K562 (cell line): ENCODE results near the gene MYO3B. TPM values are rescaled to one million over a fixed set of nuclear protein-coding genes. Genes with fewer than 3 reads are reported as not detected.

Experiments
- BRD9 ChIP-seq: fragments of 450-650 bp; IDR thresholded peaks from 2 replicates; pipeline ENCODE4 v1.6.1; 2018; ENCODE audit warnings: low read depth; ENCODE audit not compliant: partially characterized antibody
- CCNT2 ChIP-seq: IDR thresholded peaks from 2 replicates; pipeline ENCODE4 v1.6.1; 2011; ENCODE audit warnings: borderline replicate concordance, low read depth, mild to moderate bottlenecking, moderate library complexity, mixed read lengths, low read length; ENCODE audit not compliant: insufficient read length; ENCODE audit errors: extremely low read depth
- CHCHD3 ChIP-seq: fragments of 250-450 bp; sonication (Bioruptor Pico); IDR thresholded peaks from 2 replicates; pipeline ENCODE4 v2.1.2; 2022; ENCODE audit warnings: mild to moderate bottlenecking
- ETV6 ChIP-seq, 3 experiments: fragments of 150-350 bp in 1 of 3; sonication (generic) in 1 of 3; formaldehyde crosslinking in 1 of 3; IDR thresholded peaks; 2 replicates each; pipeline versions ENCODE4 v1.6.1 to v1.8.0; 2014 to 2022; ENCODE audit warnings: borderline replicate concordance in 2 of 3, low read depth in 2 of 3, antibody characterized with exemption in 1 of 3, low read length in 1 of 3, mild to moderate bottlenecking in 1 of 3, missing genetic modification reagents in 1 of 3
- GABPB1 ChIP-seq: sonication (generic); formaldehyde crosslinking; IDR thresholded peaks from 2 replicates; pipeline ENCODE4 v1.8.0; 2022; ENCODE audit warnings: mild to moderate bottlenecking, missing genetic modification reagents
- HCFC1 ChIP-seq: IDR thresholded peaks from 2 replicates; pipeline ENCODE4 v1.6.1; 2012; ENCODE audit warnings: low read depth, low read length, improper control_type of control experiment
- HINFP ChIP-seq: fragments of 450-650 bp; conservative IDR thresholded peaks from 2 replicates; pipeline ENCODE4 v1.6.1; 2016; ENCODE audit warnings: missing genetic modification characterization, low read depth, mild to moderate bottlenecking, control low read depth, missing compliant biosample characterization
- ILK ChIP-seq: fragments of 450-650 bp; IDR thresholded peaks from 2 replicates; pipeline ENCODE4 v1.6.1; 2016; ENCODE audit warnings: missing genetic modification characterization, low read depth, mild to moderate bottlenecking, missing compliant biosample characterization, moderate library complexity, borderline replicate concordance
- MBD1 ChIP-seq: fragments of 250-450 bp; sonication (Bioruptor Pico); IDR thresholded peaks from 2 replicates; pipeline ENCODE4 v1.8.0; 2022; ENCODE audit warnings: inconsistent platforms
- NR1H2 ChIP-seq: sonication (generic); formaldehyde crosslinking; IDR thresholded peaks from 2 replicates; pipeline ENCODE4 v1.4.0; 2020; ENCODE audit warnings: mild to moderate bottlenecking, missing genetic modification reagents
- RAD21 ChIP-seq, 2 experiments: fragments of 250-450 bp in 1 of 2; fragments of 450-650 bp in 1 of 2; sonication (Bioruptor Pico) in 1 of 2; formaldehyde crosslinking in 1 of 2; IDR thresholded peaks in 1 of 2; conservative IDR thresholded peaks in 1 of 2; 2 replicates each; pipeline versions ENCODE4 v1.4.0 to v1.8.0; 2020 to 2022; ENCODE audit warnings: mild to moderate bottlenecking in 2 of 2, moderate library complexity in 1 of 2
- RBFOX2 ChIP-seq: fragments of 200-400 bp; formaldehyde crosslinking; IDR thresholded peaks from 2 replicates; pipeline ENCODE4 v1.6.1; 2017; ENCODE audit warnings: low read depth, mild to moderate bottlenecking, low read length, moderate library complexity
- SMAD3 ChIP-seq: fragments of 450-650 bp; formaldehyde crosslinking; conservative IDR thresholded peaks from 2 replicates; pipeline ENCODE4 v1.4.0; 2020; ENCODE audit warnings: mild to moderate bottlenecking
- TGIF2 ChIP-seq: sonication (generic); formaldehyde crosslinking; IDR thresholded peaks from 2 replicates; pipeline ENCODE4 v1.8.1; 2022; ENCODE audit warnings: mild to moderate bottlenecking, missing genetic modification reagents, moderate library complexity
- ZFP1 ChIP-seq: fragments of 450-650 bp; formaldehyde crosslinking; IDR thresholded peaks from 2 replicates; pipeline ENCODE4 v1.4.0; 2020; ENCODE audit warnings: mild to moderate bottlenecking, mixed read lengths
- ZHX1 ChIP-seq: fragments of 150-350 bp; conservative IDR thresholded peaks from 2 replicates; pipeline ENCODE4 v1.6.1; 2014; ENCODE audit warnings: low read length
- ZNF280A ChIP-seq: fragments of 450-650 bp; IDR thresholded peaks from 2 replicates; pipeline ENCODE4 v1.6.1; 2018; ENCODE audit warnings: mild to moderate bottlenecking, low read depth; ENCODE audit not compliant: partially characterized antibody
- ZNF584 ChIP-seq: fragments of 200-800 bp; sonication (Bioruptor generic); IDR thresholded peaks from 2 replicates; pipeline ENCODE4 v1.6.1; 2016; ENCODE audit warnings: low read depth, mild to moderate bottlenecking, missing genetic modification characterization, missing compliant biosample characterization
- polyA plus RNA-seq, 8 experiments: library from polyadenylated mRNA; depleted of rRNA in 4 of 8; stranded (reverse) in 5 of 8; unstranded in 3 of 8; fragments of >200 nt; fragmentation: Nextera tagmentation in 2 of 8; fragmentation: Illumina TruSeq in 1 of 8; extraction: Ambion mirVana in 2 of 8; extraction: Trizol in 1 of 8; gene quantifications; 2 replicates each; pipeline versions ENCODE4 v1.2.1 to v1.2.3, GENCODE V29; 2011 to 2014; ENCODE audit warnings: inconsistent platforms in 1 of 8, missing spikeins in 1 of 8
- total RNA-seq, 7 experiments: library from RNA; depleted of rRNA in 6 of 7; stranded (reverse); fragments of >200 nt in 6 of 7; fragmentation: Illumina TruSeq in 2 of 7; extraction: Trizol in 2 of 7; gene quantifications; 2 replicates each; pipeline versions ENCODE4 v1.2.1 to v1.2.3, GENCODE V29; 2011 to 2021; ENCODE audit warnings: low replicate concordance in 1 of 7

Gene MYO3B
- total and polyA plus RNA-seq, 9 of the 15 experiments (the other 6 are each of a cell fraction or from before 2014, with no cell fraction given) = 2.7 to 6.5 (median 3.6) TPM

- TF ChIP-seq ZNF280A = no peak
- TF ChIP-seq HCFC1 = no peak
- no peak for TF ChIP-seq ETV6 (IDR thresholded peaks at IDR 0.05; ENCODE audit: borderline replicate concordance in 1 of 2, low read depth in 2 of 2, low read length in 1 of 2)
- TF ChIP-seq ETV6 (CRISPR knock-in tag; IDR thresholded peaks at IDR 0.05; ENCODE audit: borderline replicate concordance) = no peak
- peak; percentile 28 to 52; a peak in 3 of 4 replicates for TF ChIP-seq RAD21 (CRISPR knock-in tag; conservative IDR thresholded peaks at IDR 0.05 in 1 of 2, IDR thresholded peaks at IDR 0.05 in 1 of 2)
- no peak for TF ChIP-seq RBFOX2
- no peak for TF ChIP-seq ZFP1 (CRISPR knock-in tag)
- no peak for TF ChIP-seq GABPB1
- no peak for TF ChIP-seq ILK (tag)
- TF ChIP-seq TGIF2 (CRISPR knock-in tag) = no peak
- no peak for TF ChIP-seq MBD1 (CRISPR knock-in tag)
- peak; percentile 87 for TF ChIP-seq BRD9
- no peak for TF ChIP-seq CHCHD3 (CRISPR knock-in tag)
- no peak for TF ChIP-seq ZNF584 (CRISPR knock-in tag)
- TF ChIP-seq HINFP (tag) = no peak
- no peak for TF ChIP-seq CCNT2
- TF ChIP-seq SMAD3 (CRISPR knock-in tag) = no peak
- TF ChIP-seq NR1H2 (CRISPR knock-in tag) = no peak
- TF ChIP-seq ZHX1 = no peak
These were observed 22.8 kb upstream of the MYO3B start (continued) for GRCh38 chr2:170155022-170155722.
